NCI-H69 (cell line): ENCODE measurements around the gene FAM162A.
"Not testable (repeated sequence)": the region's sequence is repeated elsewhere in the genome, so short reads cannot be mapped to it uniquely, and the experiment has no call there.

Source experiments
- DNase-seq: peaks from one replicate; lab custom pipeline; 2025; lab: John Stamatoyannopoulos, UW

The FAM162A gene

GRCh38 chr3:122383771-122384697 is at the start of gene FAM162A:
Gene FAM162A (plus strand): TSS chr3:122384182. CDS start chr3:122384266, 84 bp downstream.
- peak; percentile 94 for DNase-seq

- DNase-seq, result no peak
These were observed 41.2 kb upstream of the FAM162A start for GRCh38 chr3:122342803-122343202.

GRCh38 chr3:122343654-122344053 is 40.3 kb upstream of the FAM162A start:
- no peak for DNase-seq

GRCh38 chr3:122349171-122349570 is 34.8 kb upstream of the FAM162A start:
- no peak for DNase-seq

GRCh38 chr3:122350814-122351418 is 33.1 kb upstream of the FAM162A start:
- no peak for DNase-seq

- no peak for DNase-seq
These were observed 32.4 kb upstream of the FAM162A start for GRCh38 chr3:122351612-122352011.

- DNase-seq, result peak; percentile 4
These were observed 30.8 kb upstream of the FAM162A start for GRCh38 chr3:122353215-122353614.

- no peak for DNase-seq
These were observed 30.0 kb upstream of the FAM162A start for GRCh38 chr3:122353893-122354401.

- no peak for DNase-seq
These were observed 28.4 kb upstream of the FAM162A start for GRCh38 chr3:122355612-122356011.

GRCh38 chr3:122356402-122356801 is 27.6 kb upstream of the FAM162A start:
- peak; percentile 53 for DNase-seq

GRCh38 chr3:122357828-122358702 is 25.9 kb upstream of the FAM162A start:
- no peak for DNase-seq

- DNase-seq, result peak; percentile 0
These were observed 25.3 kb upstream of the FAM162A start for GRCh38 chr3:122358703-122359032.

- DNase-seq, result no peak
These were observed 22.0 kb upstream of the FAM162A start for GRCh38 chr3:122362026-122362425.

- no peak for DNase-seq
These were observed 19.5 kb upstream of the FAM162A start for GRCh38 chr3:122364490-122364889.

GRCh38 chr3:122365073-122365472 is 18.9 kb upstream of the FAM162A start:
- DNase-seq, result no peak

GRCh38 chr3:122365582-122366378 is 18.2 kb upstream of the FAM162A start:
- not testable (repeated sequence) for DNase-seq

- DNase-seq, result no peak
These were observed 17.6 kb upstream of the FAM162A start for GRCh38 chr3:122366379-122366749.

- no peak for DNase-seq
These were observed 9.9 kb upstream of the FAM162A start for GRCh38 chr3:122374034-122374433.

- DNase-seq, result no peak
These were observed 6.0 kb upstream of the FAM162A start for GRCh38 chr3:122377975-122378374.

- peak; percentile 89 for DNase-seq
These were observed 905 bp upstream of the FAM162A start, which contains the start of gene MIX23 for GRCh38 chr3:122382888-122383666. Gene MIX23 (minus strand): TSS chr3:122383231. CDS start chr3:122383224, 7 bp downstream.
